Measurements from ENCODE around the gene MYO9A.

MYO9A gene

GRCh38 chr15:71844916-71845315, 273.0 kb downstream of the MYO9A start:
- Histone ChIP-seq H3K27me3 (ENCODE audit: insufficient read depth, low read length, poor library complexity) (no peaks in the 10 kb centered on the region), H3K4me1 (ENCODE audit: insufficient read depth, low read length) (no peaks in the 10 kb centered on the region), H3K9me3 (ENCODE audit: insufficient read depth, low read length, severe bottlenecking) (no peaks in the 10 kb centered on the region), H3K9ac (ENCODE audit: low read depth, low read length) (no peak overlapping the region), H3K27ac (ENCODE audit: low read length) (no peak overlapping the region), H3K36me3 (ENCODE audit: insufficient read depth, low read length) (peaks cover 14% of the 10 kb centered on the region; the same call in 1 of the 2 replicates), H3K4me2 (ENCODE audit: insufficient read depth, low read length) (no peak overlapping the region), H3K79me2 (ENCODE audit: insufficient read depth, low read length) (no peaks in the 10 kb centered on the region), H2AFZ (ENCODE audit: low read depth, low read length) (no peak overlapping the region), H3K4me3 (ENCODE audit: low read depth in 1 of 2, low read length in 2 of 2) (no peak overlapping the region), H4K20me1 (ENCODE audit: insufficient read depth, low read length) (no peaks in the 10 kb centered on the region)
- TF ChIP-seq CTCF (IDR thresholded peaks at IDR 0.05; ENCODE audit: borderline replicate concordance, extremely low read depth, low read length, poor library complexity, severe bottlenecking) (no peak), EZH2 (IDR thresholded peaks at IDR 0.05; ENCODE audit: borderline replicate concordance, low read depth, low read length, severe bottlenecking) (no peak)
- ATAC-seq (ENCODE audit: insufficient read depth, low read depth) (no peak), DNase-seq (no peak)

GRCh38 chr15:71841563-71841962, 276.4 kb downstream of the MYO9A start:
- no peaks in the 10 kb centered on the region for H4K20me1 ChIP-seq (ENCODE audit: insufficient read depth, low read length)
- no peak overlapping the region for H3K4me3 ChIP-seq (ENCODE audit: low read depth in 1 of 2, low read length in 2 of 2)
- no peak overlapping the region for H3K9ac ChIP-seq (ENCODE audit: low read depth, low read length)
- H2AFZ ChIP-seq (ENCODE audit: low read depth, low read length): no peak overlapping the region
- no peaks in the 10 kb centered on the region for H3K4me1 ChIP-seq (ENCODE audit: insufficient read depth, low read length)
- no peak for TF ChIP-seq EZH2 (IDR thresholded peaks at IDR 0.05; ENCODE audit: borderline replicate concordance, low read depth, low read length, severe bottlenecking)
- no peak for TF ChIP-seq CTCF (IDR thresholded peaks at IDR 0.05; ENCODE audit: borderline replicate concordance, extremely low read depth, low read length, poor library complexity, severe bottlenecking)
- DNase-seq (no peak), ATAC-seq (ENCODE audit: insufficient read depth, low read depth) (no peak)
- H3K27ac ChIP-seq (ENCODE audit: low read length): no peak overlapping the region
- no peaks in the 10 kb centered on the region for H3K27me3 ChIP-seq (ENCODE audit: insufficient read depth, low read length, poor library complexity)
- H3K4me2 ChIP-seq (ENCODE audit: insufficient read depth, low read length): no peak overlapping the region
- H3K36me3 ChIP-seq (ENCODE audit: insufficient read depth, low read length): no peaks in the 10 kb centered on the region; the same call in 1 of the 2 replicates
- no peaks in the 10 kb centered on the region for H3K9me3 ChIP-seq (ENCODE audit: insufficient read depth, low read length, severe bottlenecking)
- no peaks in the 10 kb centered on the region for H3K79me2 ChIP-seq (ENCODE audit: insufficient read depth, low read length)

- no peak for ATAC-seq (ENCODE audit: insufficient read depth, low read depth)
- Histone ChIP-seq H3K27ac (ENCODE audit: low read length) (no peak overlapping the region), H3K4me3 (ENCODE audit: low read depth in 1 of 2, low read length in 2 of 2) (no peak overlapping the region), H3K79me2 (ENCODE audit: insufficient read depth, low read length) (no peaks in the 10 kb centered on the region), H3K36me3 (ENCODE audit: insufficient read depth, low read length) (peaks cover 24% of the 10 kb centered on the region; the same call in 1 of the 2 replicates), H3K9me3 (ENCODE audit: insufficient read depth, low read length, severe bottlenecking) (no peaks in the 10 kb centered on the region), H4K20me1 (ENCODE audit: insufficient read depth, low read length) (no peaks in the 10 kb centered on the region), H3K27me3 (ENCODE audit: insufficient read depth, low read length, poor library complexity) (no peaks in the 10 kb centered on the region), H3K9ac (ENCODE audit: low read depth, low read length) (no peak overlapping the region), H3K4me2 (ENCODE audit: insufficient read depth, low read length) (no peak overlapping the region), H2AFZ (ENCODE audit: low read depth, low read length) (no peak overlapping the region), H3K4me1 (ENCODE audit: insufficient read depth, low read length) (no peaks in the 10 kb centered on the region)
- no peak for TF ChIP-seq EZH2 (IDR thresholded peaks at IDR 0.05; ENCODE audit: borderline replicate concordance, low read depth, low read length, severe bottlenecking)
- no peak for TF ChIP-seq CTCF (IDR thresholded peaks at IDR 0.05; ENCODE audit: borderline replicate concordance, extremely low read depth, low read length, poor library complexity, severe bottlenecking)
- no peak for DNase-seq
Observed at GRCh38 chr15:71830981-71831380, 287.0 kb downstream of the MYO9A start.

- Histone ChIP-seq H3K9me3 (ENCODE audit: insufficient read depth, low read length, severe bottlenecking) (no peaks in the 10 kb centered on the region), H3K27me3 (ENCODE audit: insufficient read depth, low read length, poor library complexity) (no peaks in the 10 kb centered on the region), H3K4me3 (ENCODE audit: low read depth in 1 of 2, low read length in 2 of 2) (no peak overlapping the region), H4K20me1 (ENCODE audit: insufficient read depth, low read length) (no peaks in the 10 kb centered on the region), H3K36me3 (ENCODE audit: insufficient read depth, low read length) (peaks cover 24% of the 10 kb centered on the region; the same call in 1 of the 2 replicates), H3K27ac (ENCODE audit: low read length) (no peak overlapping the region), H3K4me1 (ENCODE audit: insufficient read depth, low read length) (no peaks in the 10 kb centered on the region), H2AFZ (ENCODE audit: low read depth, low read length) (no peak overlapping the region), H3K79me2 (ENCODE audit: insufficient read depth, low read length) (no peaks in the 10 kb centered on the region), H3K9ac (ENCODE audit: low read depth, low read length) (no peak overlapping the region), H3K4me2 (ENCODE audit: insufficient read depth, low read length) (no peak overlapping the region)
- DNase-seq: no peak
- TF ChIP-seq CTCF (IDR thresholded peaks at IDR 0.05; ENCODE audit: borderline replicate concordance, extremely low read depth, low read length, poor library complexity, severe bottlenecking): no peak
- no peak for TF ChIP-seq EZH2 (IDR thresholded peaks at IDR 0.05; ENCODE audit: borderline replicate concordance, low read depth, low read length, severe bottlenecking)
- ATAC-seq (ENCODE audit: insufficient read depth, low read depth): no peak
Observed at GRCh38 chr15:71826196-71826595, 291.8 kb downstream of the MYO9A start.
